ENCODE data around the gene BBOF1. TPM values are rescaled to one million over a fixed set of nuclear protein-coding genes. Genes with fewer than 3 reads are reported as not detected.

BBOF1 gene
- total and polyA plus RNA-seq, 2 experiments from 2014 or later, result 4.1 to 7.1 TPM

- Histone ChIP-seq H3K9me3 (ENCODE audit: low read depth) (no peaks in the 10 kb centered on the region), H3K9me2 (replicated peaks; ENCODE audit: insufficient read depth) (no peaks in the 10 kb centered on the region), H3K79me2 (peaks cover 25% of the 10 kb centered on the region), H3K27ac (peak overlapping the region; percentile 94), H3K4me2 (peak overlapping the region; percentile 71), H3K36me3 (replicated peaks; ENCODE audit: insufficient read depth, low read depth) (no peaks in the 10 kb centered on the region), H4K20me1 (ENCODE audit: insufficient read depth, poor library complexity, severe bottlenecking) (no peaks in the 10 kb centered on the region), H3K4me1 (ENCODE audit: insufficient read depth) (peaks cover 11% of the 10 kb centered on the region), H3K4me3 (peak overlapping the region; percentile 13), H3K27me3 (no peaks in the 10 kb centered on the region), H2AFZ (peak overlapping the region; percentile 46)
- peak; percentile 47 for DNase-seq (ENCODE audit: low spot score)
- TF ChIP-seq EZH2 (IDR thresholded peaks at IDR 0.05; ENCODE audit: borderline replicate concordance), result no peak
- no peak for TF ChIP-seq EZH2phosphoT487 (IDR thresholded peaks at IDR 0.05; ENCODE audit: low read depth, severe bottlenecking, unreplicated experiment)
- no peak for TF ChIP-seq CTCF (IDR thresholded peaks at IDR 0.05; ENCODE audit: poor library complexity)
- 61% methylated on average over 8 of the region's 8 CpGs for WGBS (ENCODE audit: low lambda C conversion rate, missing lambda C conversion rate)
Observed at GRCh38 chr14:73995977-73996378, 23.2 kb upstream of the BBOF1 start.

GRCh38 chr14:73996731-73997107 is 22.4 kb upstream of the BBOF1 start:
- Histone ChIP-seq H3K4me3 (no peak overlapping the region), H3K27ac (peak overlapping the region; percentile 94)
- DNase-seq (ENCODE audit: low spot score), result no peak

GRCh38 chr14:73997108-73997943 is 21.8 kb upstream of the BBOF1 start:
- H3K9me2 ChIP-seq (replicated peaks; ENCODE audit: insufficient read depth), result no peaks in the 10 kb centered on the region
- H4K20me1 ChIP-seq (ENCODE audit: insufficient read depth, poor library complexity, severe bottlenecking), result no peaks in the 10 kb centered on the region
- H3K4me2 ChIP-seq, result peak overlapping the region; percentile 71
- H3K27me3 ChIP-seq, result no peaks in the 10 kb centered on the region
- no peaks in the 10 kb centered on the region for H3K9me3 ChIP-seq (ENCODE audit: low read depth)
- 77% methylated on average over 1 of the region's 1 CpG for WGBS (ENCODE audit: low lambda C conversion rate, missing lambda C conversion rate)
- H3K36me3 ChIP-seq (replicated peaks; ENCODE audit: insufficient read depth, low read depth), result no peaks in the 10 kb centered on the region
- H3K27ac ChIP-seq, result peak overlapping the region; percentile 94
- H3K79me2 ChIP-seq, result peaks cover 22% of the 10 kb centered on the region
- H3K4me1 ChIP-seq (ENCODE audit: insufficient read depth), result peaks cover 5% of the 10 kb centered on the region
- no peak overlapping the region for H2AFZ ChIP-seq
- peak; percentile 50 for DNase-seq (ENCODE audit: low spot score)
- no peak overlapping the region for H3K4me3 ChIP-seq
- TF ChIP-seq EZH2 (IDR thresholded peaks at IDR 0.05; ENCODE audit: borderline replicate concordance) (no peak), CTCF (IDR thresholded peaks at IDR 0.05; ENCODE audit: poor library complexity) (no peak), EZH2phosphoT487 (IDR thresholded peaks at IDR 0.05; ENCODE audit: low read depth, severe bottlenecking, unreplicated experiment) (no peak)

More at GRCh38 chr14:73996731-73997107, 22.4 kb upstream of the BBOF1 start:
- Histone ChIP-seq H3K9me2 (replicated peaks; ENCODE audit: insufficient read depth) (no peaks in the 10 kb centered on the region), H3K9me3 (ENCODE audit: low read depth) (no peaks in the 10 kb centered on the region), H3K79me2 (peaks cover 25% of the 10 kb centered on the region), H2AFZ (no peak overlapping the region), H3K27me3 (no peaks in the 10 kb centered on the region), H3K36me3 (replicated peaks; ENCODE audit: insufficient read depth, low read depth) (no peaks in the 10 kb centered on the region), H3K4me2 (peak overlapping the region; percentile 71), H4K20me1 (ENCODE audit: insufficient read depth, poor library complexity, severe bottlenecking) (no peaks in the 10 kb centered on the region), H3K4me1 (ENCODE audit: insufficient read depth) (peaks cover 5% of the 10 kb centered on the region)
- no peak for TF ChIP-seq EZH2 (IDR thresholded peaks at IDR 0.05; ENCODE audit: borderline replicate concordance)
- no peak for TF ChIP-seq EZH2phosphoT487 (IDR thresholded peaks at IDR 0.05; ENCODE audit: low read depth, severe bottlenecking, unreplicated experiment)
- TF ChIP-seq CTCF (IDR thresholded peaks at IDR 0.05; ENCODE audit: poor library complexity), result no peak
- WGBS (ENCODE audit: low lambda C conversion rate, missing lambda C conversion rate), result 36% methylated on average over 2 of the region's 2 CpGs
